Measurements from ENCODE around the gene CTNND1. TPM values are rescaled to one million over a fixed set of nuclear protein-coding genes. Genes with fewer than 3 reads are reported as not detected.

CTNND1 gene
- total RNA-seq, 2 experiments from 2014 or later: 3.4 to 4.4 TPM

GRCh38 chr11:57785072-57785471 is 23.5 kb downstream of the CTNND1 start:
- ChIA-PET POLR2A (no interaction called here), CTCF (no interaction called here)

GRCh38 chr11:57786436-57786835 is 24.8 kb downstream of the CTNND1 start:
- ChIA-PET POLR2A (no interaction called here), CTCF (no interaction called here)

- ChIA-PET POLR2A (no interaction called here), CTCF (no interaction called here)
Measured at GRCh38 chr11:57787006-57787604, 25.5 kb downstream of the CTNND1 start.

GRCh38 chr11:57787920-57788702 is 26.5 kb downstream of the CTNND1 start:
- CTCF ChIA-PET: interaction anchor here (0.6 kb wide), 1 partner anchor 57 kb away, joined by 5 read pairs; no protein-coding TSS in a partner anchor

GRCh38 chr11:57788703-57789088 is 27.1 kb downstream of the CTNND1 start:
- ChIA-PET POLR2A (no interaction called here), CTCF (no interaction called here)

More at GRCh38 chr11:57787920-57788702, 26.5 kb downstream of the CTNND1 start:
- POLR2A ChIA-PET: no interaction called here

- ChIA-PET POLR2A (interaction anchor here (0.5 kb wide), 1 partner anchor 730 kb away, joined by 3 read pairs; no protein-coding TSS in a partner anchor), CTCF (interaction anchor here (1.0 kb wide), 1 partner anchor 334 kb away, joined by 3 read pairs; no protein-coding TSS in a partner anchor)
Measured at GRCh38 chr11:57791321-57792059, 29.9 kb downstream of the CTNND1 start.

GRCh38 chr11:57792060-57792541 is 30.5 kb downstream of the CTNND1 start:
- CTCF ChIA-PET: interaction anchor here (1.0 kb wide), 1 partner anchor 335 kb away, joined by 3 read pairs; no protein-coding TSS in a partner anchor
- POLR2A ChIA-PET: no interaction called here

GRCh38 chr11:57792870-57793269 is 31.3 kb downstream of the CTNND1 start:
- ChIA-PET POLR2A (no interaction called here), CTCF (no interaction called here)

- ChIA-PET POLR2A (no interaction called here), CTCF (no interaction called here)
Measured at GRCh38 chr11:57793351-57794115, 31.9 kb downstream of the CTNND1 start.

GRCh38 chr11:57798905-57799559 is 37.4 kb downstream of the CTNND1 start:
- CTCF ChIA-PET: interaction anchor here (0.7 to 1.7 kb wide), 2 partner anchors 53 to 158 kb away, joined by 3 to 8 read pairs; no protein-coding TSS in a partner anchor
- POLR2A ChIA-PET: no interaction called here

GRCh38 chr11:57800444-57801182 is 39.0 kb downstream of the CTNND1 start:
- ChIA-PET CTCF (interaction anchor here (0.6 to 2.8 kb wide), 22 partner anchors 9 to 455 kb away, joined by 3 to 11 read pairs (median 3); partner anchors contain the start of genes RTN4RL2, SELENOH and UBE2L6), POLR2A (interaction anchor here (1.1 kb wide), 1 partner anchor 233 kb away, joined by 5 read pairs; the partner anchor contains the start of gene UBE2L6)

- ChIA-PET POLR2A (interaction anchor here (1.1 kb wide), 1 partner anchor 233 kb away, joined by 5 read pairs; the partner anchor contains the start of gene UBE2L6), CTCF (interaction anchor here (0.7 to 2.8 kb wide), 19 partner anchors 8 to 455 kb away, joined by 3 to 11 read pairs (median 3); partner anchors contain the start of genes RTN4RL2, SELENOH and UBE2L6)
Measured at GRCh38 chr11:57801183-57801485, 39.5 kb downstream of the CTNND1 start.

GRCh38 chr11:57802411-57802810 is 40.8 kb downstream of the CTNND1 start:
- ChIA-PET POLR2A (no interaction called here), CTCF (interaction anchor here (2.8 kb wide), 1 partner anchor 234 kb away, joined by 11 read pairs; the partner anchor contains the start of gene UBE2L6)

- POLR2A ChIA-PET: no interaction called here
- CTCF ChIA-PET: no interaction called here
Measured at GRCh38 chr11:57804466-57804865, 42.9 kb downstream of the CTNND1 start.

- POLR2A ChIA-PET: no interaction called here
Measured at GRCh38 chr11:57805780-57806179, 44.2 kb downstream of the CTNND1 start.

GRCh38 chr11:57812634-57813033 is 51.0 kb downstream of the CTNND1 start:
- POLR2A ChIA-PET: interaction anchor here (0.5 kb wide), 1 partner anchor 129 kb away, joined by 5 read pairs; no protein-coding TSS in a partner anchor
- CTCF ChIA-PET: no interaction called here

More at GRCh38 chr11:57805780-57806179, 44.2 kb downstream of the CTNND1 start:
- CTCF ChIA-PET: no interaction called here

GRCh38 chr11:57815476-57815875 is 53.9 kb downstream of the CTNND1 start:
- ChIA-PET CTCF (no interaction called here), POLR2A (no interaction called here)

- ChIA-PET CTCF (no interaction called here), POLR2A (no interaction called here)
Measured at GRCh38 chr11:57815877-57816276, 54.3 kb downstream of the CTNND1 start.

Data from activated CD8-positive, alpha-beta memory T cell treated with anti-CD3 and anti-CD28 coated beads for 36 hours (primary cell).